Epithelial cell of esophagus (primary cell): Measurements from ENCODE around the gene ANKIB1.
A peak's percentile ranks its signal among the peaks of the same experiment; 100 is the strongest.
"Not testable (repeated sequence)": the region's sequence is repeated elsewhere in the genome, so short reads cannot be mapped to it uniquely, and the experiment has no call there.

Experiments
- DNase-seq: peaks from one replicate; pipeline ENCODE4 v3.0.0; 2010; ENCODE audit warnings: low read depth
- H3K4me3 ChIP-seq: 2 replicates; pipeline ENCODE4 v1.5.1; 2011; ENCODE audit warnings: mild to moderate bottlenecking, low read length, control low read depth
- CTCF ChIP-seq: IDR thresholded peaks from 2 replicates; pipeline ENCODE4 v1.5.1; 2011; ENCODE audit warnings: low read depth, mild to moderate bottlenecking, low read length, control low read depth, inconsistent platforms; ENCODE audit not compliant: insufficient read depth; ENCODE audit errors: missing control alignments

The ANKIB1 gene

DNA sequence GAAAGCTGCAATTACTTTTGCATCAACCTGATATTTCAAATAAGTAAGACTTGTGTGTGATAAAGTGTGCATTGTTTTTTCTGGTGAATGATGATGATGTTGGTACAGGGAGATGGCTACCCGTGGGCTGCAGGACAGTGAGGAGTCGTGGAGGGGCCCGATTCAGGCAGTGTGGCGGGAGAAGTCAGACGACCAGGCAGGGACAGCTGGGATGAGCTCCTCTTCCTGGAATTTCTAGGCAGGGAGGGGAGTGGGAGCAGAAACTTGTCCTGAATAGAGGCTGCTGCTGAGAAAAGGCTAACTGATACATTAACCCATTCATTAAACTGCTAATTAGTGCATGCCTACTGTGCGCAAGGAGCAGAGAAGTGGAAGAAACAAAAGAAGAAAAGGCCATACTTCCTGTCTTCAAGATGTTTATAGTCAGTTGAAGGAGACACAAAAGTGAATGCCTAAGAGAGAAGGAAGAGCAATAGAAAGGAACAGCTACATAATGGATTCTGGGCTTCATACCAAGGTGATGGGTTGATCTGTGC, 192.2 kb downstream of the ANKIB1 start:
- no peak for DNase-seq
- no peak overlapping the region for H3K4me3 ChIP-seq
- TF ChIP-seq CTCF: no peak

GRCh38 chr7:92442720-92443119, 196.9 kb downstream of the ANKIB1 start:
- not testable (repeated sequence) for H3K4me3 ChIP-seq, DNase-seq

DNA sequence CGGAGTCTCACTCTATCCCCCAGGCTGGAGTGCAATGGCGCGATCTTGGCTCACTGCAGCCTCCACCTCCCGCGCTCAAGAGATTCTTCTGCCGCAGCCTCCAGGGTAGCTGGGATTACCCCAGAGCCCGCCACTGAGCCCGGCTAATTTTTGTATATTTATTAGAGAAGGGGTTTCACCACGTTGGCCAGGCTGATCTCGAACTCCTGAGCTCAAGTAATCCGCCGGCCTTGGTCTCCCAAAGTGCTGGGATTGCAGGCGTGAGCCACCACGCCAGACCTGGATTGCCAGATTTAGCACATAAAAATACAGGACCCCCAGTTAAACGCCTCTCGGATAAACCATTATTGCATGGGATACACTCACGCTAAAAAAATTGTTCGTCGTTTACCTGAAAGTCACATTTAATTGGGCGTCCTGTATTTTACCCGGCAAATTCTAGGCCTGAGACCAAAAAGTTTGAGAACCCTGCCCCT, 201.1 kb downstream of the ANKIB1 start:
- no peak for DNase-seq
- peak overlapping the region; percentile 72 for H3K4me3 ChIP-seq
- TF ChIP-seq CTCF: peak; percentile 87

DNA sequence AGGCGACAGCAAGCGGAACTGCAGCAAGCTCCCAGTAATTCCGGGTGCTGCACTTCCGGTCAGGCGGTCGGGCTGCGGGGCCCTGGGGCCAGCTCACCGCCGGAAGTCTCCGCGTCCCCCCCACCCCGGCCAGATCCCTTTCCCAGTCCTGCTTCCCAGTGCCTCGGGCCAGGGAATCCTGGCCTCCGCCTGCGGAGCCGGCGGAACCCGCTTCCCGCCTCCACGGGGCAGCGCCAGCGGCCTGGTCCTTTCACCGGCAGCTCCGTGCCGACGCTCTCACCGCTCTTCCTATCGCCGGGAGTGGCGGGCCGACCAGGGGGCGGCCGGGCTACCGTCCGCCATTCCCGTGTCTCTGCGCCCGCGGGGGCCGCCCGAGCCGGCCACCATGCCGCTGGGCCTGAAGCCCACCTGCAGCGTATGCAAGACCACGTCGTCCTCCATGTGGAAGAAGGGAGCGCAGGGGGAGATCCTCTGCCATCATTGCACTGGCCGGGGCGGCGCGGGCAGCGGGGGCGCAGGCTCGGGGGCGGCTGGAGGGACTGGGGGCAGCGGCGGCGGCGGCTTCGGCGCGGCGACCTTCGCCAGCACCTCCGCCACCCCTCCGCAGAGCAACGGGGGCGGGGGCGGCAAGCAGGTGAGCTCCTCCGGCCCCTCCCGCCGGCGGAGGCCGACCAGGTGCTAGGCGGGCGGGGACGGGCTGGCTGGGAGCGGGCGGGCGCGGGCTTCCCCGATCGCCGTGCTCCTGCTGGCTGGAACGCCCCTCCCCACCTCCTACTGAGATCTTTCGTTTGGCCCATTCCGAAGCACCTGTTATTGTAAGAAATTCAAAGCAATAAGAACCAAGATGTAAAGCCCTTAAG, 201.8 kb downstream of the ANKIB1 start, which contains the start of gene GATAD1:
TSS of gene GATAD1 (plus strand) at position 138 of the 860 bp plus-strand sequence. CDS start at position 386, 248 bp downstream.
- H3K4me3 ChIP-seq: peak within 1 kb of the TSS; percentile 72
- TF ChIP-seq CTCF: no peak
- peak; percentile 92 for DNase-seq

DNA sequence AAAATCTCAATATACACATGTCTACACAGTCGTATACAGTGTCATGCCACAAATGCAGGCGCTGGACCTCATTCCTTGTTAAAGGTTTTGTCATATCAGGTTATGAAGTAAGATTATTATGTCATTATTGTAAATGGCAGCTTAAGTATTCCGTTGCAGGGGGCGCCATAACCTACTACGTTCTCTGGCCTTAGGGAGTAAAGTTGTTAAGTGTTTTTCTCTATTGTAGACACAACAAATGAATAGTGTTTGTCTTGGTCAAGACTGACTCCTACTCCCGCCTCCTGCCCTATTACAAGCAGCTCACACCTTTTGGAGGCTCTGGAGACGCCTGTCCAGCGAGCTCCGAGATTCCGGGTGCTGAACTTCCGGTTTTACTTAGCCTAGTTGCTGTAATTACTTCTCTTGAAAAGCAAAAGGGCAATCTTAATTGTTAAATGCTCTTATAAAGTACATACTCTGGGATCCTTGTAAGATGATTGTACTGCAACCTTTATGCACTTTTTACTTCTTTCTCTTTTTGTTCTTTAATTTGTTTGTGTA, 202.5 kb downstream of the ANKIB1 start:
- H3K4me3 ChIP-seq: peak overlapping the region; percentile 72
- peak; percentile 47 for TF ChIP-seq CTCF
- peak; percentile 63 for DNase-seq
